T-helper 1 cell (primary cell): Measurements from ENCODE around the gene TMTC2.

Experiments
- DNase-seq, 5 donors: peaks; one replicate each; pipeline ENCODE4 v3.0.0-alpha.2; 2012 to 2020

Gene TMTC2

DNA sequence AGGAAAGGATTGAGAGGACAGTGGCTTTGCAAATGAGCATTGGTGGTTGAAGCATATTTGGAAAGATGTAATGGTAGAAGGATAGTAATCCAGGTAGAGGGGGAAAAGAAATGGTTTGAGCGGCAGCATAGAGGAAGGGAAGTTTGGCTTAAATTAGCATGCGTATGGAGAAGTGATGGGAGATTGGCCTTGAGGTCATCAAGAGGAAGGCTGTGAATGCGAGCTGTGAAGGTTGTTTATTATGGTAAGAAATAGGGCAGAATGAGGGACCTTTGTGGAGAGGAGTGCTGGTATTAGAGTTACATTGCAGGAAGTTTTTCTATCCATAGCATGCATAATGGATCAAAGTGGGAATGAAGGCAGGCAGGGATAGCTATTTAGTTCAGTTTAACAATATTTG, 162.1 kb downstream of the TMTC2 start:
- no peak for DNase-seq

DNA sequence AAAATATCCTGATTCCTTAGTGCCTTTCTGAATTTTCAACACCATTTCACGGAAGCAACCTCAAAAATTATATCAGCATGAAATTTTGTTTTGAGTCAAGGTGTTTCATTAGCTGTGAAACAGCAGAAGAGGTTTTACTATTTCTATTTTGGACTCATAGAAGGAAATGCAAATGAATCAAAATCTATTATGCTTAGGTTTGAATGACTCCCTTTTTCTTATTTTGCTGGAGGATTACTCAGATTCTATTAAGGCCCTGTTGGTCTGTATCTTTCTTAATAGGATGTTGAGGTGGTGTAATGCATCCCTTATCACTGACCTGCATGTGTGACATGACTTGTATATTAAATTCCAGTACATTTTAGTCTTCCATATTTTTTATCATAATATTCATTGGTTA, 165.8 kb downstream of the TMTC2 start:
- no peak for DNase-seq

DNA sequence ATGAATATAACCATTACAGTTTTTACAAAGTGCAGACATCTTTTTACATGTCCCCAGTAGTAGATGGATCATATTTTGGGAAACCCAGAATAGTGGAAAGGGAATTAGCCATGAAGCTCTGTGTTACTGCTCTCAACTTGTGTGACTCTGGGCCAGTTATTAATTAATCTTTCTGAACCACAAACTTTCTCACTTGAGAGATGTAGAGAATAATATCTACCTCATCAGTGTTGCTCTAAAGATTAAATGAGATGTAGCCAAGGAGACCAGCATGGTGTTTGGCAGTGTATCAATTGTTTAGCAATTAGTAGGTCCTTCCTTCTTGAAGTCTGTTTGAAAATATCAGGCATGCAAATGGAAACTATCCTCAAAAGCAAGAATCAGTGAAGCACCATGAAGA, 169.2 kb downstream of the TMTC2 start:
- DNase-seq, result no peak

DNA sequence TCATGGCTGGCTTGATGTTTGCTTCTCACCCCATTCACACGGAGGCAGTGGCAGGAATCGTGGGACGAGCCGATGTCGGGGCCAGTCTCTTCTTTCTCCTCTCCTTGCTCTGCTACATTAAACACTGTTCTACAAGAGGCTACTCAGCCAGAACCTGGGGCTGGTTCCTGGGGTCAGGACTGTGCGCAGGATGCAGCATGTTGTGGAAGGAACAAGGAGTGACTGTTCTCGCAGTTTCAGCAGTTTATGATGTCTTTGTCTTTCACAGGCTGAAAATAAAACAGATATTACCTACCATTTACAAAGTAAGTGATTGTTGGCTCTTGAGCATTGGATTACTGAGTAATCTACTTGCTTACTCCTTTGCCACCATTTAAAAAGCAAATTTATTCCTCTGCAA, 170.6 kb downstream of the TMTC2 start:
- no peak for DNase-seq

DNA sequence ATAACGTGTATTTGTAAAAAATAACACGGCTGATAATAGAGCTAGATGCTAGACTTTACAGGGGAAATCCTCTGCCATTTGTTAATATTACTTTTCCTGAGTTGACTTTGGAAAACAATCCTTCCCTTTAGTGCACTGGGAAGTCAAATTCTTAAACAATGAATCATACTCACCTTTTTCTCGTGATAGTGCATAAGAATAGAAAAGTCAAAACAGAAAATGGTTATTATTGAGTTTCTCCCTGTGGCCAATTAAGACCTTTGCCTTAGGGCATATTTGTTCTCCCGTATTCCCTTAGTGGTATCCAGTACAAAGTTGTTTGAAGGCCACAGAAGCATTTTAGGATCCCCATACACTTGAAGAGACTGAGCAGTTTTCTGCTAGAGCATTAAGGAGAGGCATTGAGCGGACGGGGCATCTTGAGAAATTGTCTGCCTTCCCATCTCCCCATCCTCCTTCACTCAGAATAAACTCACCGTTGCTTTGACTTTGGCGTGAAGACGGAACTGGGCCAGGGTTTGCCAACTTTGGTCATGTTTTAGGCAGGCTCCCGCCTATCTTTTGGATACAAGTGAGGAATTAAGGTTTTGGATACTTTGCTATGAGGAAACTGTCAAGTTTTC, 171.3 kb downstream of the TMTC2 start:
- no peak for DNase-seq

DNA sequence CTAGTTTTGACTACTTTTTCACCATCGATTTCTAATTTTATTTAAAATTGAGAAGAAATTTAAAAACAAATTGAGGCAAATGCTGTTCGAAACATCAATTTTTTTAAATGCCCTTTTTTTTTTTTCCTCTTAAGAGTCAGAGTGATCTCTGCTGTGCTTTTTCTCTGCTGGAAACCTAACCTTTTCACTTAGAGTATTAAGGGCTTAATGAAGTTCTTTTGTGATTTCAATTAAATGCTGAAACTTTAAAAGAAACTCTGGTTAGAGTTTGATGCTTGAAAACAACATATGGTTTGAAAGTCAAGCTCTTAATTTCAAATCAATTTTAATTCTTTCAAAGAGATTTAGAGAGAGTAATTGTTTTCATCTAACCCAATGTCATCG, 171.8 kb downstream of the TMTC2 start:
- DNase-seq, result no peak

DNA sequence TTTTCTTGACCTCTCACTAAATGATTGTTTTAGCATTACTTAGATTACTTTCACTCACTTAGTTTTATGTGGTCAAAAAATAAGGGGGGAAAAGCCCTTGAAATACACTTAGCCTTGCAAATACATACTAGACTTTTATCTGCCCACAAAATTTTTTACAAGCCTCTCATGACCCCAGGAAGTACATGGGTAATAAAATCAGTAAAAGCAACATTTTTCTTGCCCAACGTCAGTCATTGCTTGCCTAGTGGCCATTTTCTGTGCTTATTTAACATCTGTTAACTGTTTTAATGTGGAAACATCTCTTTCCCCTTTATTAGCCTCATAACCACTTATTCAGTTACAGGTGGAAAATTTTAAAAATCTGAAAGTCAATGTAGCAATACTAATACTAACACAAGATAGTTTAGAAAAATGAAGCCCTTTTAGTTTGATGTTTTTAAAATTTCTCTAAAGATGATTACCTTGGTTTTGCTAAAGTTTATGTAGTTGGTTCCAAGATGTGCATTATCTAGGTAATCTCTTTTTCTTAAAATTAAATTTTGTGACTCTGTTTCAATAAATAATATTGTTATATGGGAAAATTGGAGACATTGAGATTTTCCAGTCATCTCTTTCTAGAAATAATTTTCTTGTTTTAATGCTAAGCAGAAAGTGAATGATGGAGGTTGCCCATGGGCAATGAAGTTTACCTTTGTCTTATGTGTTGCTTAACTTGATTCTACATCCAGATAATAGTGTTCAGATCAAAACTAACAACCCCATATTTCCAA, 175.5 kb downstream of the TMTC2 start:
- no peak for DNase-seq

DNA sequence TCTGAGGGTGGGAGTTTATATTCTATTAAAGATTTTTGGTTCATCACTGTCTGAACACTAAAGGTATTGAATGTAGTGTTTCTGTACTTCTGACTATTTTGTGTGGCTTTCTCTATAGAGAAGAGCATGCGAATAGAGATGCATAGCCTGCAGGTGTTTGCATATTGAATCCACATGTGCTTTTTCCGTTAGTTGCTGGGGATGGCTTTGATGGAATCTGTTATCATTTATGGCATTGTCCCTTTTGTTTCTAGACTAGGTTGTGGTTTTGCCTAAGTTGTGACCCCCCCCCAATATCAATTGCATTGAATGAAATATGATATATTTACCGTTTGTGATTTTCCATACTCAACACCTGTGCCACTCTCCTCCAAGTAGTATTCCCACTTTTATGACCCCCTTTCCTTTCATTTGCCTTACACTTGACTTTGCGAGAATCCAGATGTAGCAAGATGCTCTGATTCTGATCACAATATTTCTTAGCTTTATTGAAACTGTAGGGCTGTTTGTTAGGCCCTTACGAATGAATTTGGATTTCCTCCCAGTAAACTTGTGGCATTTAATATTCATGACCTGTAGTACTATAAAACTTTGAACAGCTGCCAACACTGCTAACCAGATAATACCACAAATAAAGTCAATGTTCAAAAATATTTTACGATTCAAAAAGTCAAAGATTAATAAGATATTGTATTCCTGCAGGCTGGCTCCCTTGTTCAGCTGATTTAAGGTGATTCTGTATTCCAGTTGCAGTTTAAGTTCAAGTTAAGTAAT, 176.4 kb downstream of the TMTC2 start:
- DNase-seq, result no peak

DNA sequence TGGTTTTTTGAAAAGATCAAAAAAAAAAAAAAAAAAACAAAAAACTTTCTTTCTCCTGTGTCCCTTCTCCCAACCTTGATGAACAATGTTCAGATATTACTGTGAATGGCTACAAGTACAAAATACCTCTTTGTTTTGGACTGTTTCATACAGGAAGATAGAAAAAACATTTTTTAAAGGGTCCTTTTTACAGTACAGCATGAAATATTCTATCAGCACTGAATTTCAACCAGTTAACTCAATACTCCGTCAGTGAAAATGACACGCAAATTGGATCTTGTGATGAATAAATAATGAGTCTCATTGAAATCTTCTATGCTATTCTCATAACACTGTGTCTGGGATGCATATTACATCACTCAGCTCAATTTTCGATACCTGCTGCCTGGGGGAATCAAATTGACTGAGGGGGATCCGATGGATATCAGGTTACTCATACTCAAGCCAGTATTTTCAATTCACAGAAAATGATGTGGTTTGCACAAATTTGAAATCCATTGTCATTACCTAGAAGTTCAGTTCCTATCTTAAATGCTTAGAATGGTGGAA, 179.6 kb downstream of the TMTC2 start:
- DNase-seq, result no peak

DNA sequence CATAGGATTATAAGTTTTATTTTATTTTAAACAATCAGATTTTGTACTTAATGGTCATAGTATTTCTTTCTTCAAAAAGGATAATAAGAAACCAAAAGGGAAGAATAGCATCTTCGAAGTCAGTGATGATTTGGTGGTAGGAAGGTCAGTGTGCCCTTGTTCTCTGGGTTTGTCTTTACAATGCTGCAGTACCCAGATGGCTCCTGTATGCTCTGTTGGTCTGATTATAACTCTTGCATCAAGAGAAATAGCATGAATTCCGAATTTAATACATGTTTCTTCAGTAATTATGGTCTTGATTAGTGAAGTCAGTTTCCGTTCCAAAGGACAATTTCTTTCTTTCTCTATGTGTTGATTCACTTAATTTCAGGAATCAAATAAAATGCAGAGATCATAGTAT, 180.2 kb downstream of the TMTC2 start:
- DNase-seq, result no peak

DNA sequence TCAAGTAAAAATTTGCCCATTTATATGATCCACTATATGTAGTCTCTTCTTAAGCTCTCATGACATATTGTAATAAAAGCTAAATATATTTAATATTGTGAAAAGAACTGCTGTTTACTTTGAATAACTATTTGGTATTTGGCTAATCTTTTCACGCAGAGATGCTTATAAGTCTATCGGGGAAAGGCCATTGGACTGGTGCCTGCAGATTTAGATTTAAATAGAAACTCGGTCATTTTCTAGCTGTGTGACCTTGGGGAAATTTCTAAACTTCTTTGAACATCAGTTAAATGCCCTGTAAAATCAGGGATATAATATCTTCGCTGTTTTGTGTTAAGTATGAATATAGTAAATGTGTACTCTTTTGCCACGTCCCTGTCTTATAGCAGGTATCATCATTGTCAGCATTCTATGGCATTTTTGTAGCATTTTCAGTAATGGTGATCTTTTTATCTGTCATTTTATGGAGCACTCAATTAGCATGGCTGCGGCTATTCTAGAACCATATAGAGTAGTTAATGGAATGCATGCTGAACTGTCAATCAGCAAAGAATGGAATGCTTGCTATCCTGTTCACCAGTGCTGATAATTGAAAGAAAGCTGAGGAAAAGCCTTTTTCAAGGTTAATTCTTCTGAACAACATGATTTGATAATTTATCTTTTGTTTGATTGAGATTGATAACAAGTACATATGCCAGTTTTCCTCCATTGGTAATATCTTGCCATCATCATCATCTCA, 181.2 kb downstream of the TMTC2 start:
- DNase-seq, result no peak

DNA sequence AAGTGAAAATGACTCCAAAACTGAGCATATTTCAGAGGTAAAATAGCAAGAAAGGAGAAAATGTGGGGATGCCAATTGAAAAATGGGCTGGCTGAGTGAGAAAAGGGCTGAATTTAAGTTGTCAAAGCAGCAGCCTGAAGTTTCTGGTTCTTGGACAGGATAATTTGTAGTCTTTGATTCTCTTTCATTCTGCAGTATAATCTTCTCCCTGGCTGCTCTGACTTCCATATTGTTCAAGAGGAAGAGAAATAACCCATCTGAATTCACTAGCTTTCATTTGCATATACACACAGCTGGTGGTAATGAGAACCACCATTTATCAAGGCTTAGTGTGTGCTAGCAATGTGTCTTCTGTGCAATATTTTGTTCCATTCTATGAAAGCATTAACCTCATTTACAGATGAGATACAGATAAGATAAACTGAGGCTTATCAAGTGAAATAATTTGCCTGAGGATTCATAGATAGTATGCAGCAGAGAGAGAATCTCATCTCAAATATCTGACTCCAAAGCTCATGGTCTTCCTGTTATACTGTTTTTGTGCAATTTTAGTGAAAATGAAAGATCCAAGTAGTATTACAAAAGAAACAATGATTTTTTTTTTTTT, 184.2 kb downstream of the TMTC2 start:
- DNase-seq, result no peak

DNA sequence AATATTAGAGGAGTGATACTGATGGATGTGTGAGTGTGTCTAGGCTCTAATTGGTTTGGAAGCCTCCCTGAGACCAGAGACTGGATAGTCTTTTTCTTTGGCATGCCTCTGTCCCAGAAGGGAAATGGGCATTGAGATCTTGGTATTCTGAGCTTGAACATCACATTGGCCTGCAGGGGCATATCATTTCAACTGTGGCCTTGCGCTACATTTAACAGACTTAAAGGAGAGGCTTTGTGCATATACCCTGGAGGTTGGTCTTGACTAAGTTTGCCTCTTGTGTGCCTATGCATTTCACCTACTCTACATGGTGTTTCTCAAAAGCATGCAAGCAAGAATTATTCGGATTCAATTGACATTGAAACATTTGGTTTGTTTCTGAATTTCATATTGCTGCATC, 185.4 kb downstream of the TMTC2 start:
- no peak for DNase-seq

DNA sequence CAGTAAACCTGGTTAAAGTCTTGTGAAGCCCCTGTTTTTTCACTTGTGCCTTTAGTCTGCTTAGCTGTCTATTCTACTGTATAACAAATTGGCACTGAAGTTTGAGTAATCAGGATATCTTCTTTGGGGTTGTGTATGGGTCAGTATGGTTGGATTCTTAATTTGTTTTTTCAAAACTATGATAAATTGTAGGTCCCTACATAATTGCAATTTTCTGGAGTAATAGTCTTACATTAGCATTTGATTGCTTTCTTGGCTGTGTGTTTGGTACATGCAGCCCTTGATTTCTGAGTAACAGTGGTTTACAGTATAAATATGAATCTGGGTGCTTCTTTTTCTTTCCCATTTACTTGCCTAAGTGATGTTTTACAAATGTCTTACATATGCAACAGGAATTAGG, 186.6 kb downstream of the TMTC2 start:
- DNase-seq, result no peak

DNA sequence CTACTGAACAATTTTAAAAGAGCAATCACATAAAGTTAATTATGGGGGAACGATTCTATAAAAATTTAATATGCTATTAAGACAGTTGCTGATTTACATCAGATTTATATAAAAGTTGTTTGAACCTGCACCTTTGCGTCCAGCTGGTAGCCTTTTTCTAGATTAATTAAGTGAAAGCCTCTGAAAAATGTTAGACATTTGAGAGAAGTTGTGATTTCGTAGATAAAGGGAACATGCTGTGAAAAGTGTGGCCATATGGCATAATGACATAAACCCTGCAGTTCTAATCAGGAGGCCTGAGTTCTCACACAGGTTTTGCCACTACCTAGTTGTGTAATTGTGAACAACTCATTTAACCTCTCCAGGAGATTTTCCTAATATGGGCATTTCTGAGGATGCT, 187.2 kb downstream of the TMTC2 start:
- no peak for DNase-seq

DNA sequence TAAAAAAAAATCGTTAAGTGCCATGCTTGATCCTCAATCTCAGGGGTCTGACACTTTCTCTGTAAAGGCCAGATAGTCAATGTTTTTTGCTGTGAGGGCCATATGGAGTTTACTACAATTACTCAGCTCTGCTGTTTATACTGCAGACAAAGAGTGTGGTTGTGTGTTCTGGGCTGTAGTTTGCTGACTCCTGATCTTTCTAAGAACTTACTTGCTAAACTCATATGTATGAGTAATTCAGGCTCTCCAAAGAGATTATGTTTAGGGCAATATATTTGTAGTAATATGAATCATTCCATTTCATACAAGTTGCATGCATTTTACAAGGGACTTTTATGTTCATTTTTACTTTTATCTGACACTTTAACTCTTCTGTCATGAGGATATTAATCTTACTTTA, 188.2 kb downstream of the TMTC2 start:
- DNase-seq, result peak in 1 of 5 donors; percentile 51

DNA sequence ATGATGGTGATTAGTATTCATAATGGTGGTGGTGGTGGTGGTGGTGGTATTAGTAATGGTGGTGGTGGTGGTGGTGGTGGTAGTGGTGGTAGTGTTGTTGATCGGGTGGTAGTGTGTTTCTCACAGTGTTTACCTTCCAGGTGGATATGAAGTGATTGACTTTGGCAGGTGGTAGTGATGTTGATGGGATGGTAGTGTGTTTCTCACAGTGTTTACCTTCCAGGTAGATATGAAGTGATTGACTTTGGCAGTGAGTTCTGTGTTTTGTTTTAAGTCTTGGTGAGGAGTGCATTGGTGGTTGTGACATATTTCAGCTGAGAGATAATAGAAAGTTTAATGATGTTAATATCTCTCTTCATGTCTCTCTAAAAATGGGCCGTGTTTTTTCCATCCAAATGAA, 189.4 kb downstream of the TMTC2 start:
- no peak for DNase-seq

DNA sequence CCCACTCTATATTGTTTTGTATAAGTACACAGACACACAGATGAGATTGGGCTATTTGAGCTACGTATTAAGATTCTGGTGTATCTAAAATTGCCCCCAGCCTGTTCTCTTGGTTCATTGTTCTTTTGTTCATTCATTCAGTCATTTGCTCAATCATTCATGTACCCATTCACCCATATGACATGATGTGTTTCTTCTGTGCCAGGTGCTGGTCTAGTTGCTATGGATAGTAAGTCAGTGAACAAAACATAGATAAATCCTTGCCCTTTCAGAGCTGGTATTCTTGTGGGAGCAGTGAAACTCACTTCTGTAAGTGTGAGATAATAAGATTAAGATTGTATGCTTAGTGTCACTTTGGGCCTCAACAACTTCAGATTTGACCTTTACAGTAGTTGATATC, 191.3 kb downstream of the TMTC2 start:
- DNase-seq, result no peak

DNA sequence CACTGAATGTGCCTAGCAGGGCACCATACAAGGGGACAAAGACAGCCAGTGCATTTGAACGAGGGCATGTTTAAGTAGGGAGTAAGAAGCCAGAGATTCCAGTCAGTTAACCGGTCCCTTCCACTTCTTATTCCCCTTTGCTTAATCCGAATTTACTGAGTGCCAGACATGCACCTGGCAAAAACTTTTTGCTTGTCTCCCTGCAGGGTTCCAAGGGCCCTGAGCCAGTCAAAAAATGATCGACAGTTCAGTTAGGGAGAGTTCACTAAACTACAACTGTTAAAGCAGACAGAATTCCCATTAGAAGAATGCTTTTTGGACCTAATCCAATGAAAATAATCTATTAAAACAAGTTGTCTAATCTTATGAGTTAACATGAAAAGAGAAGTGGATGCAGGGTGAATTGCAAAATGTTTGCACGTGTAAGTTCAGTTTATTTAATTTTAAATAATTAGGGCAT, 193.8 kb downstream of the TMTC2 start:
- DNase-seq, result no peak

DNA sequence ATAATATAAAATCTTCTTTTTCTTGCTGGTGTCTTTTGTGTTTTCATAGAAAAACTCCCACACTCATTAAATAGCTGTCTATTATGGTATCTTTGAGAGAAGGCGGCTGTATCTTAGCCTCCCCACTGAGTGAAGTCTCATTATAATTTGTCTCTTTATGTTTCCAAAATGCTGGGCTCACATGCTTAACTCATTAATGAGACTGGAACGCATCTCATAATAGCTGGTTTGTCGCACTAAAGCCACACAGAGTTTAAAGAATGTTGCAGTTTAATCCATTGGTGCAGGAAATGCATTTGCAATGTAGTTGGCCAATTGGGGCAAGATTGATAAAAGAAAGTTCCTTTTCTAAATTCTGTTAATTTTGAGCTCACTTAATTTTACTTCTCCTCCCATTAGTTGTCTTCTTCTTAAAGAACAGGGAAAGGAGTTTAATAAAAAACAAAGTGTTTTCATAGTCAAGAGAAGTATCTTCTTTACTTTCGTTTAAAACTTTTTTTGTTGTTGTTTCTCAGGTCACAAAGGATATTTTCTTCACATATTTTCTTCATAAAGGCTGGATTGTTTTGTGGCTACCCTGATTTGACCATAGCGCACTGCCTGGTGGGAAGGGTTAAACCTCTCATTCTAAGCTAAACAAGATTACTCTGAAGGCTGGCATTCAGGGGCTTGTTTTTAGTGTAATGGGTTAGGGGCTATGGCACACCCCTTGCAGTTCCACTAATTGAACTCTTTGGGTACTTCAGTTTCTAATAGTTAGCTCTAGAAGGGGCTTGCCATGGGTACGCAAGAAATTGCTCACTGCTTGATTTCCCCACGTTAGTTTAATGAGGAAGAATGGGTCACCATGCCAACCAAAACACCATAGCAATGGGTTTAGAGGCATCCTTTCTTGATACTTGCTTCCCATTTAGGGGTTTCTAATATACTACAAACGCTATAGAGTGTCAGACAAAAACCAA, 197.0 kb downstream of the TMTC2 start:
- no peak for DNase-seq

DNA sequence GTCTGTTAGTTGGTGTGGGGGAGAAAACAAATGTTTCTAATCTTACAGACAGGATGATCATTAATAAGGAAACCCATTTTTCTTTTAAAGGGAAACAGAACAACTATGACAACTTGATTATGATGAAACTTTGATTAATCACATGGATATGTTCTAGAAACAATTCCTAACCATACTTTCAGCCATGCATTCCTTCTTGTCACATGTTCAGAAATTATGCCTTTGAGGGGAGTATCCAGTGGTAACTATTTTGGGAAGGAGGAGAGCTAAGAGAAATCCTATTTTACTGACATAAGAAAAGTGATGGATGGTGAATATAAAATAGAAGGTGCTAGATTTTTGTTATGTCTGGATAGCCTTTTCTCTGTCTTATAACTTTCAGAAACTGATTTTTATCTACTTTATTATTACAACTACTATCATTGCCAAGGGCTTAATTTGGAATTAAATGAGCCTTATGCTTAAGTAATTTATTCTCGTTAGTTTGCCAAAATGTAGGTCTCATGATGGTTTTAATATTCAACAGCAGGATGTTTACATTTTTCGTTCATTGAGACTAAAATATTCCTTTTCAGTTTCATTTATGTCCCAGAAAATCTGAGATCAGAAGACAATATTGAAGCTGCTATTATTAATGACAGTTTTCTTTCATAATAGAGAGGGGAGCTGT, 200.1 kb downstream of the TMTC2 start:
- no peak for DNase-seq
